K562 (cell line): ENCODE data around the gene KLRD1. TPM values are rescaled to one million over a fixed set of nuclear protein-coding genes. Genes with fewer than 3 reads are reported as not detected.

ENCODE experiments used
- ATAC-seq: fragments of 200-7000 bp; cut with Tn5 transposase; 3 replicates; pipeline ENCODE4 v1.9.1; 2020; ENCODE audit warnings: moderate library complexity
- BruUV-seq: library from RNA; stranded (reverse); fragments of 400-500 nt; replicated peaks from 2 replicates; lab custom pipeline; 2021; lab: Mats Ljungman, UMichigan
- CTCF ChIA-PET: fragments of 300-600 bp; formaldehyde crosslinking; extraction: SDS; loops from one replicate; lab custom pipeline; 2021; ENCODE audit warnings: low intra/inter-chr PET ratio; lab: Yijun Ruan, JAX
- POLR2A ChIA-PET: fragments of 300-600, 350-650 bp; sonication (Branson Sonifier 250); formaldehyde crosslinking; extraction: SDS; loops from one replicate; lab custom pipeline; 2021; ENCODE audit warnings: antibody characterized with exemption, inconsistent platforms; lab: Yijun Ruan, JAX
- DNase-seq, 4 experiments: peaks; one replicate each; pipeline versions ENCODE4 v3.0.0 to v3.0.0-alpha.2; 2011 to 2018; ENCODE audit warnings: low spot score in 3 of 4, mixed read lengths in 3 of 4; ENCODE audit errors: extremely low read depth in 1 of 4
- FAIRE-seq: peaks from 2 replicates; lab custom pipeline; 2011; peaks lifted over from hg19 to GRCh38; lab: Jason Lieb, UNC
- H2AFZ ChIP-seq: 2 replicates; pipeline ENCODE4 v1.6.0; 2011; ENCODE audit warnings: low read depth, low read length, control low read depth, inconsistent platforms
- H3K27ac ChIP-seq: fragments of 200-600 bp; 3 replicates; pipeline ENCODE4 v1.8.0; 2011; ENCODE audit warnings: low read depth, mild to moderate bottlenecking, control low read depth, inconsistent platforms, low read length, moderate library complexity, mixed read lengths; ENCODE audit errors: extremely low read depth
- H3K27me3 ChIP-seq, 2 experiments: fragments of 300-600 bp in 1 of 2; 2 replicates in 1 of 2; 3 replicates in 1 of 2; pipeline versions ENCODE4 v1.6.0 to v1.8.0; 2011; ENCODE audit warnings: inconsistent platforms in 2 of 2, low read length in 2 of 2, mild to moderate bottlenecking in 1 of 2, mixed read lengths in 1 of 2, moderate library complexity in 1 of 2; ENCODE audit not compliant: control insufficient read depth in 2 of 2, insufficient read depth in 2 of 2
- H3K36me3 ChIP-seq: fragments of 300-600 bp; 3 replicates; pipeline ENCODE4 v1.8.0; 2011; ENCODE audit warnings: mild to moderate bottlenecking, low read length, inconsistent platforms; ENCODE audit not compliant: control insufficient read depth, insufficient read depth
- H3K4me1 ChIP-seq, 2 experiments: fragments of 200-600 bp in 1 of 2; replicated peaks in 1 of 2; 2 replicates in 1 of 2; 3 replicates in 1 of 2; pipeline versions ENCODE4 v1.5.1 to v1.8.0; 2011; ENCODE audit warnings: inconsistent platforms in 2 of 2, low read length in 2 of 2, mild to moderate bottlenecking in 1 of 2, mixed read lengths in 1 of 2, moderate library complexity in 1 of 2; ENCODE audit not compliant: control insufficient read depth in 2 of 2, insufficient read depth in 2 of 2
- H3K4me2 ChIP-seq: 2 replicates; pipeline ENCODE4 v1.6.1; 2011; ENCODE audit warnings: low read length, control low read depth, inconsistent platforms, mixed read lengths; ENCODE audit not compliant: insufficient read depth
- H3K4me3 ChIP-seq: fragments of 200-600 bp; sonication (generic), shearing (Covaris generic); 2 replicates; pipeline ENCODE4 v1.5.1; 2016; ENCODE audit warnings: control low read depth, inconsistent platforms
- H3K79me2 ChIP-seq: fragments of 200-600 bp; 3 replicates; pipeline ENCODE4 v1.8.0; 2011; ENCODE audit warnings: low read length, inconsistent platforms; ENCODE audit not compliant: control insufficient read depth, insufficient read depth
- H3K9ac ChIP-seq, 2 experiments: 2 replicates each; pipeline versions ENCODE4 v1.6.0 to v1.6.1; 2011; ENCODE audit warnings: low read depth in 2 of 2, low read length in 2 of 2, control low read depth in 1 of 2, inconsistent platforms in 1 of 2, mild to moderate bottlenecking in 1 of 2, mixed read lengths in 1 of 2; ENCODE audit not compliant: insufficient read depth in 1 of 2
- H3K9me1 ChIP-seq: one replicate; pipeline ENCODE4 v1.6.0; 2011; ENCODE audit warnings: inconsistent platforms, mild to moderate bottlenecking, low read length, moderate library complexity; ENCODE audit not compliant: control insufficient read depth, insufficient read depth
- H3K9me3 ChIP-seq: replicated peaks from 2 replicates; pipeline ENCODE4 v1.5.1; 2011; ENCODE audit warnings: low read depth, low read length, inconsistent platforms; ENCODE audit not compliant: control insufficient read depth, insufficient read depth
- H4K20me1 ChIP-seq: replicated peaks from 2 replicates; pipeline ENCODE4 v1.6.1; 2011; ENCODE audit warnings: low read length, inconsistent platforms, mixed read lengths; ENCODE audit not compliant: control insufficient read depth, insufficient read depth
- ARID2 ChIP-seq: fragments of 450-650 bp; IDR thresholded peaks from 2 replicates; pipeline ENCODE4 v1.6.1; 2017; ENCODE audit warnings: antibody characterized with exemption, mild to moderate bottlenecking
- CBX8 ChIP-seq: fragments of 200-600 bp; sonication (generic); IDR thresholded peaks from 2 replicates; pipeline ENCODE4 v1.6.1; 2012; ENCODE audit warnings: borderline replicate concordance, mixed run types, low read depth, mild to moderate bottlenecking, moderate library complexity, mixed read lengths, low read length, control low read depth, inconsistent platforms; ENCODE audit not compliant: poor library complexity, severe bottlenecking; ENCODE audit errors: extremely low read depth
- CC2D1A ChIP-seq: fragments of 450-650 bp; IDR thresholded peaks from 2 replicates; pipeline ENCODE4 v1.6.1; 2017; ENCODE audit warnings: mild to moderate bottlenecking
- KAT2B ChIP-seq: IDR thresholded peaks from one replicate; pipeline ENCODE4 v1.6.1; 2012; ENCODE audit warnings: low read depth, mild to moderate bottlenecking, control low read depth, inconsistent platforms, low read length, moderate library complexity
- REST ChIP-seq, 2 experiments: fragments of 450-650 bp; formaldehyde crosslinking in 1 of 2; IDR thresholded peaks; 2 replicates each; pipeline versions ENCODE4 v1.4.0 to v1.6.1; 2014 to 2020; ENCODE audit warnings: mild to moderate bottlenecking in 2 of 2, borderline replicate concordance in 1 of 2, low read depth in 1 of 2
- TAF1 ChIP-seq: IDR thresholded peaks from 2 replicates; pipeline ENCODE4 v1.6.1; 2011; ENCODE audit warnings: mild to moderate bottlenecking, low read length, moderate library complexity; ENCODE audit not compliant: insufficient read depth, control insufficient read depth, severe bottlenecking; ENCODE audit errors: extremely low read depth
- ZFP91 ChIP-seq: sonication (generic); formaldehyde crosslinking; IDR thresholded peaks from 2 replicates; pipeline ENCODE4 v1.8.0; 2022; ENCODE audit warnings: mild to moderate bottlenecking, missing genetic modification reagents
- ZKSCAN8 ChIP-seq: fragments of 200-800 bp; sonication (Bioruptor generic); IDR thresholded peaks from 2 replicates; pipeline ENCODE4 v1.6.1; 2016; ENCODE audit warnings: missing genetic modification characterization, missing compliant biosample characterization
- WGBS: fragments of 100-300 bp; shearing (Covaris generic); methylation state at CpG from one replicate; pipeline ENCODE4 v1.1.6; 2016; ENCODE audit warnings: low coverage, mixed read lengths; ENCODE audit not compliant: insufficient coverage; ENCODE audit errors: missing lambda C conversion rate; 5-methylcytosine and 5-hydroxymethylcytosine counted together
- in situ Hi-C: fragments of 300-500 bp; cut with MboI; formaldehyde crosslinking; loops from 4 replicates; pipeline ENCODE4 v1.15.0; 2018; ENCODE audit warnings: inconsistent platforms, mixed read lengths
- intact Hi-C: fragments of 100-400 bp; cut with micrococcal nuclease; formaldehyde crosslinking; loops from 2 replicates; pipeline ENCODE4 v1.14.2; 2022
- polyA plus RNA-seq, 8 experiments: library from polyadenylated mRNA; depleted of rRNA in 4 of 8; stranded (reverse) in 5 of 8; unstranded in 3 of 8; fragments of >200 nt; fragmentation: Nextera tagmentation in 2 of 8; fragmentation: Illumina TruSeq in 1 of 8; extraction: Ambion mirVana in 2 of 8; extraction: Trizol in 1 of 8; gene quantifications; 2 replicates each; pipeline versions ENCODE4 v1.2.1 to v1.2.3, GENCODE V29; 2011 to 2014; ENCODE audit warnings: inconsistent platforms in 1 of 8, missing spikeins in 1 of 8
- total RNA-seq, 7 experiments: library from RNA; depleted of rRNA in 6 of 7; stranded (reverse); fragments of >200 nt in 6 of 7; fragmentation: Illumina TruSeq in 2 of 7; extraction: Trizol in 2 of 7; gene quantifications; 2 replicates each; pipeline versions ENCODE4 v1.2.1 to v1.2.3, GENCODE V29; 2011 to 2021; ENCODE audit warnings: low replicate concordance in 1 of 7

The KLRD1 gene
- total and polyA plus RNA-seq, 9 of the 15 experiments (the other 6 are each of a cell fraction or from before 2014, with no cell fraction given): not detected

GRCh38 chr12:10331642-10332239, 24.1 kb downstream of the KLRD1 start:
- no peaks in the 10 kb centered on the region for H3K79me2 ChIP-seq
- no TSS peak for BruUV-seq
- 50% methylated on average over 2 of the region's 2 CpGs for WGBS
- no peaks in the 10 kb centered on the region for H4K20me1 ChIP-seq
- peak; percentile 81 for ATAC-seq
- peak overlapping the region; percentile 48 for H2AFZ ChIP-seq
- H3K9me3 ChIP-seq: no peaks in the 10 kb centered on the region
- H3K4me2 ChIP-seq: no peak overlapping the region
- POLR2A ChIA-PET: interaction anchor here (0.8 kb wide), 1 partner anchor 8 kb away, joined by 3 read pairs; no protein-coding TSS in a partner anchor
- H3K9me1 ChIP-seq: no peaks in the 10 kb centered on the region
- no peak overlapping the region for H3K4me3 ChIP-seq
- in situ Hi-C loops (no loop called here), intact Hi-C loops (loop anchor here (1.0 to 10.0 kb wide), 4 partner anchors 97 to 343 kb away; partner anchors contain the start of gene STYK1)
- CTCF ChIA-PET: interaction anchor here (0.5 to 2.2 kb wide), 6 partner anchors 79 to 342 kb away, joined by 3 to 21 read pairs (median 6); partner anchors contain the start of gene STYK1
- peak; percentile 90 for FAIRE-seq
- H3K4me1 ChIP-seq: no peaks in the 10 kb centered on the region
- H3K9ac ChIP-seq: no peak overlapping the region
- peak; percentile 17 to 56 (median 34) for DNase-seq
- no peaks in the 10 kb centered on the region for H3K27me3 ChIP-seq
- no peak overlapping the region for H3K27ac ChIP-seq
- H3K36me3 ChIP-seq: no peaks in the 10 kb centered on the region
- TF ChIP-seq ARID2 (peak; percentile 87), REST (IDR thresholded peaks at IDR 0.05; ENCODE audit: borderline replicate concordance) (peak; percentile 85), REST (CRISPR knock-in tag; IDR thresholded peaks at IDR 0.05; ENCODE audit: low read depth) (no peak), CBX8 (no peak), CC2D1A (peak; percentile 49; the same call in 1 of the 2 replicates), KAT2B (no peak), ZFP91 (CRISPR knock-in tag) (no peak), TAF1 (no peak), ZKSCAN8 (CRISPR knock-in tag) (no peak)
